AG04450 (cell line): ENCODE measurements around the gene LDB3. TPM values are rescaled to one million over a fixed set of nuclear protein-coding genes. Genes with fewer than 3 reads are reported as not detected.

Experiments
- CTCF ChIA-PET: fragments of 300-600, 350-600 bp; formaldehyde crosslinking; extraction: SDS; loops from one replicate; lab custom pipeline; 2022; ENCODE audit warnings: antibody characterized with exemption, inconsistent platforms; lab: Charles Lee
- POLR2A ChIA-PET: fragments of 350-600 bp; formaldehyde crosslinking; extraction: SDS; loops from one replicate; lab custom pipeline; 2021; ENCODE audit warnings: antibody characterized with exemption, inconsistent platforms; lab: Yijun Ruan, JAX
- DNase-seq: peaks from one replicate; pipeline ENCODE4 v3.0.0-alpha.2; 2011; ENCODE audit warnings: low read depth, low spot score
- H3K27ac ChIP-seq: one replicate; pipeline ENCODE4 v1.5.1; 2012; ENCODE audit warnings: low read depth, low read length, control low read depth
- H3K27me3 ChIP-seq: one replicate; pipeline ENCODE4 v1.6.0; 2012; ENCODE audit warnings: low read length; ENCODE audit not compliant: control insufficient read depth, insufficient read depth
- H3K4me3 ChIP-seq: 2 replicates; pipeline ENCODE4 v1.5.1; 2011; ENCODE audit warnings: mild to moderate bottlenecking, low read depth, low read length, control low read depth
- H3K9me3 ChIP-seq: 2 replicates; pipeline ENCODE4 v1.5.1; 2012; ENCODE audit warnings: low read length; ENCODE audit not compliant: control insufficient read depth, insufficient read depth
- polyA plus RNA-seq: library from polyadenylated mRNA; depleted of rRNA; stranded (reverse); fragments of >200 nt; gene quantifications from 2 replicates; pipeline ENCODE4 v1.2.3, GENCODE V29; 2011
- TF ChIP-seq, protein P1 (sequence below): IDR thresholded peaks from 2 replicates; pipeline ENCODE4 v1.5.1; 2011; ENCODE audit warnings: low read depth, low read length, control low read depth, inconsistent platforms

Gene LDB3
- polyA plus RNA-seq, 1 experiment = 0.46 TPM

DNA sequence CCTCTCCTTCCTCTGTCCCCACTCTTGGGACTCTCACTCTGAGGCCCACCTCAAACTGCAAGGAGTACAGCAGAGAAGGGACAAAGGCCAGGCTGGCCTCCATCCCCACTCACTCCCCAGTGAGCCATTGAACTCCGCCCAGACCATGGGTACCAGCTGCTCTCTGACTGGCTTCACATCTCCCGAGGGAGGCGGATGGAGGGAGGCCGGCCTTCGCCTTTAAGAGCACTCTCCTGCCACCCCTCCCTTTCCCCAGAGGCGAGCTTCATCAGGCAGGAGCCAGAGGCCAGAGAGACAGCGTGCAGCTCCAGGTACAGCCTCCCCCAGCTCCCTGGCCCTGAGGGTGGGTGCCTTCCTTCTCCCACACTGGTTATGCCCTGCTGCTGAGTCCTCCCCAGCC is 1.8 kb upstream of the LDB3 start:
- Histone ChIP-seq H3K4me3 (no peak overlapping the region), H3K9me3 (no peaks in the 10 kb centered on the region; the same call in 1 of the 2 replicates), H3K27ac (no peak overlapping the region), H3K27me3 (peaks cover 3% of the 10 kb centered on the region)
- DNase-seq = no peak
- TF ChIP-seq, protein P1, sequence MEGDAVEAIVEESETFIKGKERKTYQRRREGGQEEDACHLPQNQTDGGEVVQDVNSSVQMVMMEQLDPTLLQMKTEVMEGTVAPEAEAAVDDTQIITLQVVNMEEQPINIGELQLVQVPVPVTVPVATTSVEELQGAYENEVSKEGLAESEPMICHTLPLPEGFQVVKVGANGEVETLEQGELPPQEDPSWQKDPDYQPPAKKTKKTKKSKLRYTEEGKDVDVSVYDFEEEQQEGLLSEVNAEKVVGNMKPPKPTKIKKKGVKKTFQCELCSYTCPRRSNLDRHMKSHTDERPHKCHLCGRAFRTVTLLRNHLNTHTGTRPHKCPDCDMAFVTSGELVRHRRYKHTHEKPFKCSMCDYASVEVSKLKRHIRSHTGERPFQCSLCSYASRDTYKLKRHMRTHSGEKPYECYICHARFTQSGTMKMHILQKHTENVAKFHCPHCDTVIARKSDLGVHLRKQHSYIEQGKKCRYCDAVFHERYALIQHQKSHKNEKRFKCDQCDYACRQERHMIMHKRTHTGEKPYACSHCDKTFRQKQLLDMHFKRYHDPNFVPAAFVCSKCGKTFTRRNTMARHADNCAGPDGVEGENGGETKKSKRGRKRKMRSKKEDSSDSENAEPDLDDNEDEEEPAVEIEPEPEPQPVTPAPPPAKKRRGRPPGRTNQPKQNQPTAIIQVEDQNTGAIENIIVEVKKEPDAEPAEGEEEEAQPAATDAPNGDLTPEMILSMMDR = no peak
- ChIA-PET POLR2A (no interaction called here), CTCF (no interaction called here)

DNA sequence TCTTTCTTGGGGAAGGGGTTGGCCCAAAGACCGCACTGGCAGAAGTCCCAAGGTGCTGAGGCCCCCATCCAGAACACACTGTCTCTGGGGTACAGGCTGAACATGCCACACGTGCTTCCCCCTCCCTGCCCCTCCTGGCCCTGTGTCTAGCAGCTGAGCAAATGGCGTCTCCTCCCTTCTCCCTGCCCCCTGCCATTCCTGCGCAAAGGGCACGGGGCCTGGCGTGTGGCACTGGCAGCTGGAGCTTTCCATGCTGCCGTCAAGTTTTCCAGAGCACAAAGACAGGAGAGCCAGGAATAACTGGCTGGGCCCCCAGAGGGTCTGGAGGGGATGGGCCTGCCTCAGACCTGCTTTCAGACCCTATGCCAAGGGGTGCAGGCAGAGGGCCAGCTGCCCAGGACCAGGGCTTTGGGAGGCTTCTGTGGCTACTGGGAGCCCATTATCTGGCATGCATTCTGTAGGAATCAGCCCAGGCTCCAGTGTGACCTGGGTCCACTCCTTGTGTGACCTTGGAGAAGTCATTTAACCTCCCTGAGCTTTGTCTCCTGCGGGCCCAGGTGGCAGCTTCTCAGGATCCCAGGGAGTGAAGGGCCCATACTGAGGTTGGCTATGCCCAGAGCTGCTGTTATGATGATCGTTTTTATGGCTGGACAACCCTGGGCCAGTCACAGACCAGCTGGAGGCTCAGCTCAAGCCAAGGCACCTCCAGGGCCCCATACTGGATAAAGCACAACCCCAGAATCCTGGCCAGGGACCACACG is 710 bp upstream of the LDB3 start:
- Histone ChIP-seq H3K27ac (peak overlapping the region; percentile 11), H3K4me3 (no peak overlapping the region), H3K27me3 (peaks cover 3% of the 10 kb centered on the region), H3K9me3 (no peaks in the 10 kb centered on the region; the same call in 1 of the 2 replicates)
- no peak for DNase-seq
- ChIA-PET CTCF (interaction anchor here (0.5 to 1.0 kb wide), 4 partner anchors 11 to 272 kb away, joined by 3 to 4 read pairs (median 3); no protein-coding TSS in a partner anchor), POLR2A (no interaction called here)
- TF ChIP-seq, protein P1 = no peak

DNA sequence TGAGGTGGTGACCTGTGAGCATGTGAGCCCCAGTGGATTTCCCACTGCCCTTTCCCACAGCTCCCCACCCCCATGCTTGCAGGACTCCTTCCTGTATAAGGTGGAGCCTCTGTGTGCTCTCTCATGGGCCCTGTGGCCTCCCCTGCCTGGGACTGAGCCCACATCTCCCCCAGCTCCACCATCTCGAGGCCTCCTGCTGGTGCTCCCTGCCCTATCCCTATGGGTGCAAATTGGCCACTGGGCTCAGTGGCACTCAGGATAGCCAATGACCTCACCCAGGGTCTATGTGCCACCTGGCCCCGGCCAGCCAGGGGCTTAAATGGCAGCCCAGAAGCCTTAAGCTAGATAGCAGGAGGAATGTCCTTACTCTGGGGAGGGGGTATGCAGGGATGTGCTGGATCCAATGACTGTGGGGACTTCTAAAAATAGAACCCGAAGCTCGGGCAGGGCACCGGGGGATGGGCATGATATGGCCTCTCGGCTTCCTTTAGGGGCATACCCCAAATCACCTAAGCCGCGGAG is 2.0 kb downstream of the LDB3 start:
- ChIA-PET CTCF (no interaction called here), POLR2A (no interaction called here)
- Histone ChIP-seq H3K27ac (no peak overlapping the region), H3K27me3 (peaks cover 3% of the 10 kb centered on the region), H3K4me3 (no peak overlapping the region), H3K9me3 (no peaks in the 10 kb centered on the region; the same call in 1 of the 2 replicates)
- no peak for DNase-seq
- TF ChIP-seq, protein P1 = no peak

DNA sequence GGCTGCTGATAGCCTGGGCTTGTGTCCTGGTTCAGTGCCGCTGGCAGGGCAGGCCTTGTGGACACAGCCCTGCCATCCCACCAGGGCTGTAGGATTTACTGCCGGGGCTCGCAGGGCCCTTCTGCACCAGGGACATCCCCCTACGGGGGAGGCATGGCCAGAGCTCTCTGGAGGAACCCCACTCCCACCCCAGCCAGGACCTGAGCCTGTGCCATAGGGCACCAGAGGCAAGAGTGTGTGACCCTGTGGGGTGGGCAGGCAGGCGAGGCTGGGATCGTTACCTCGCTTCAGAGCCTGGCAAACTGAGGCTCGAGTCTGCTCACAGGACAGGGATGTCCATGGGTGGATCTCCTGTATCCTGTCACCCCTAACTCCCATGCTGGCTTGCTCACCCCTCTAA is 2.6 kb downstream of the LDB3 start:
- TF ChIP-seq, protein P1 = no peak
- no peak overlapping the region for H3K4me3 ChIP-seq
- ChIA-PET POLR2A (no interaction called here), CTCF (no interaction called here)
- H3K9me3 ChIP-seq = no peaks in the 10 kb centered on the region; the same call in 1 of the 2 replicates
- DNase-seq = no peak
- no peak overlapping the region for H3K27ac ChIP-seq
- H3K27me3 ChIP-seq = peaks cover 3% of the 10 kb centered on the region

DNA sequence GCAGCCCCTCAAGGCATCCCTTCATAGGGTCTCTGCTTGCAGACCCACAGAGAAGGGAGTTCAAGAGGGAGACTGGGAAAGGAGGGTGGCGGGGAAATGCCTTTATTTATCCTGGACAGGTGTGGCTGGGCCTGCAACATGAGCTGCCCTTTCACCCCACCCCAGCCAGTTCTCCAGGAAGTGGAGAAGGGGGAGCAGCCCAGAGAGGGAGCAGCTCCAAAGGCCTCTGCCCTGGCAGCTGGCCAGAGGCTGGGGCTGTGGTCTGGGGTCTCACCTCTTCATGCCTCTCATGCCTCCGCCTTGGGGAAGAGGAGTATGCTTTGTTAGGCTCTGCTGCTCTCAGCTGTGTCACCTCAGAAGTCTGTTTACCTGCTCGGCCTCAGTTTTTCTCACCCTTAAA is 3.1 kb downstream of the LDB3 start:
- TF ChIP-seq, protein P1 = no peak
- H3K27ac ChIP-seq = no peak overlapping the region
- no peak for DNase-seq
- ChIA-PET CTCF (interaction anchor here (1.5 to 2.7 kb wide), 2 partner anchors 13 to 22 kb away, joined by 6 to 13 read pairs; no protein-coding TSS in a partner anchor), POLR2A (no interaction called here)
- H3K4me3 ChIP-seq = no peak overlapping the region
- peaks cover 3% of the 10 kb centered on the region for H3K27me3 ChIP-seq
- H3K9me3 ChIP-seq = no peaks in the 10 kb centered on the region; the same call in 1 of the 2 replicates
